HepG2 (cell line): ENCODE results near the gene RAB8A. TPM values are rescaled to one million over a fixed set of nuclear protein-coding genes. Genes with fewer than 3 reads are reported as not detected.

Source experiments
- ARHGAP35 ChIP-seq: sonication (generic); formaldehyde crosslinking; IDR thresholded peaks from 2 replicates; pipeline ENCODE4 v1.9.0; 2022; ENCODE audit warnings: mild to moderate bottlenecking, inconsistent platforms, moderate library complexity, missing genetic modification reagents, borderline replicate concordance
- ARID2 ChIP-seq: sonication (generic); formaldehyde crosslinking; IDR thresholded peaks from 2 replicates; pipeline ENCODE4 v1.8.1; 2022; ENCODE audit warnings: mild to moderate bottlenecking, missing genetic modification reagents, borderline replicate concordance
- ELK4 ChIP-seq: sonication (generic); formaldehyde crosslinking; IDR thresholded peaks from 2 replicates; pipeline ENCODE4 v1.9.0; 2021; ENCODE audit warnings: missing genetic modification reagents, borderline replicate concordance
- EP300 ChIP-seq, 3 experiments: sonication (generic) in 1 of 3; formaldehyde crosslinking in 1 of 3; IDR thresholded peaks; 2 replicates each; pipeline versions ENCODE4 v1.5.1 to v1.6.1; 2011 to 2020; ENCODE audit warnings: low read depth in 2 of 3, low read length in 2 of 3, borderline replicate concordance in 1 of 3, improper control_type of control experiment in 1 of 3, mild to moderate bottlenecking in 1 of 3, missing genetic modification reagents in 1 of 3, moderate library complexity in 1 of 3
- HMG20A ChIP-seq: IDR thresholded peaks from 2 replicates; pipeline ENCODE4 v1.6.1; 2016; ENCODE audit warnings: borderline replicate concordance
- HOXD1 ChIP-seq: sonication (generic); formaldehyde crosslinking; IDR thresholded peaks from 2 replicates; pipeline ENCODE4 v1.5.0; 2020; ENCODE audit warnings: missing genetic modification reagents
- IRF2 ChIP-seq: IDR thresholded peaks from 2 replicates; pipeline ENCODE4 v1.6.1; 2018; ENCODE audit warnings: missing genetic modification reagents, missing compliant biosample characterization
- NAIF1 ChIP-seq: sonication (generic); formaldehyde crosslinking; IDR thresholded peaks from 2 replicates; pipeline ENCODE4 v1.5.0; 2020; ENCODE audit warnings: mild to moderate bottlenecking, missing genetic modification reagents, borderline replicate concordance
- NBN ChIP-seq: fragments of 450-650 bp; conservative IDR thresholded peaks from 2 replicates; pipeline ENCODE4 v1.6.1; 2017
- NR3C1 ChIP-seq: sonication (generic); formaldehyde crosslinking; IDR thresholded peaks from 2 replicates; pipeline ENCODE4 v1.4.0; 2020; ENCODE audit warnings: missing genetic modification reagents
- RNF219 ChIP-seq: sonication (generic); formaldehyde crosslinking; IDR thresholded peaks from 2 replicates; pipeline ENCODE4 v1.5.0; 2020; ENCODE audit warnings: mild to moderate bottlenecking, missing genetic modification reagents
- SALL1 ChIP-seq: sonication (generic); formaldehyde crosslinking; IDR thresholded peaks from 2 replicates; pipeline ENCODE4 v1.8.0; 2022; ENCODE audit warnings: mild to moderate bottlenecking, missing genetic modification reagents
- SAP130 ChIP-seq: IDR thresholded peaks from 2 replicates; pipeline ENCODE4 v1.6.1; 2016; ENCODE audit warnings: low read depth
- SOX5 ChIP-seq: IDR thresholded peaks from 2 replicates; pipeline ENCODE4 v1.6.1; 2016; ENCODE audit warnings: borderline replicate concordance
- SRSF9 ChIP-seq: fragments of 200-400 bp; formaldehyde crosslinking; IDR thresholded peaks from 2 replicates; pipeline ENCODE4 v1.6.1; 2018; ENCODE audit warnings: borderline replicate concordance, mild to moderate bottlenecking, low read depth, low read length; ENCODE audit not compliant: insufficient read depth, poor library complexity, severe bottlenecking
- TBX2 ChIP-seq: sonication (generic); formaldehyde crosslinking; IDR thresholded peaks from 2 replicates; pipeline ENCODE4 v1.5.0; 2020; ENCODE audit warnings: missing genetic modification reagents, mild to moderate bottlenecking, borderline replicate concordance
- ZBTB20 ChIP-seq: sonication (generic); formaldehyde crosslinking; IDR thresholded peaks from 2 replicates; pipeline ENCODE4 v1.8.1; 2023; ENCODE audit warnings: missing genetic modification reagents, low read depth, mild to moderate bottlenecking, borderline replicate concordance
- ZNF281 ChIP-seq: sonication (generic); formaldehyde crosslinking; IDR thresholded peaks from 2 replicates; pipeline ENCODE4 v1.4.0; 2020; ENCODE audit warnings: missing genetic modification reagents, borderline replicate concordance
- ZNF329 ChIP-seq: sonication (generic); formaldehyde crosslinking; IDR thresholded peaks from 2 replicates; pipeline ENCODE4 v1.9.0; 2021; ENCODE audit warnings: low read depth, mild to moderate bottlenecking, missing genetic modification reagents
- ZNF350 ChIP-seq: sonication (generic); formaldehyde crosslinking; IDR thresholded peaks from 2 replicates; pipeline ENCODE4 v1.4.0; 2020; ENCODE audit warnings: mild to moderate bottlenecking, low read depth, missing genetic modification reagents, borderline replicate concordance
- ZNF354B ChIP-seq: sonication (generic); formaldehyde crosslinking; IDR thresholded peaks from 2 replicates; pipeline ENCODE4 v1.8.0; 2022; ENCODE audit warnings: mild to moderate bottlenecking, missing genetic modification reagents
- polyA plus RNA-seq, 8 experiments: library from polyadenylated mRNA; depleted of rRNA in 3 of 8; stranded (reverse) in 7 of 8; unstranded in 1 of 8; fragments of >200 nt; fragmentation: Illumina TruSeq in 4 of 8; extraction: Trizol in 4 of 8; gene quantifications; 2 replicates each; pipeline versions ENCODE4 v1.2.1 to v1.2.3, GENCODE V29; 2011 to 2016; ENCODE audit warnings: low read depth in 4 of 8, missing spikeins in 1 of 8, mixed read lengths in 1 of 8; ENCODE audit not compliant: insufficient read depth in 1 of 8
- total RNA-seq, 5 experiments: library from RNA; depleted of rRNA; stranded (reverse); fragments of >200 nt; fragmentation: Illumina TruSeq; extraction: Trizol; gene quantifications; 2 replicates each; pipeline ENCODE4 v1.2.3, GENCODE V29; 2016; ENCODE audit warnings: low read depth in 1 of 5

Gene RAB8A
- total and polyA plus RNA-seq, 2 of the 13 experiments (the other 11 are each of a cell fraction or from before 2014, with no cell fraction given), result 36.7 to 45.0 TPM

- TF ChIP-seq ZBTB20 (CRISPR knock-in tag), result no peak
- no peak for TF ChIP-seq ZNF354B (CRISPR knock-in tag)
- TF ChIP-seq SRSF9, result no peak
- TF ChIP-seq NAIF1 (CRISPR knock-in tag), result no peak
- TF ChIP-seq SOX5 (CRISPR knock-in tag), result peak; percentile 81; the same call in 1 of the 2 replicates
- TF ChIP-seq ELK4, result no peak
- TF ChIP-seq ARHGAP35, result no peak
- TF ChIP-seq HMG20A (CRISPR knock-in tag), result no peak
- no peak for TF ChIP-seq IRF2 (CRISPR knock-in tag)
- 0 out of 2 replicates have a peak, but pooled peaks have one; percentile 10 for TF ChIP-seq SALL1
- no peak for TF ChIP-seq NR3C1 (CRISPR knock-in tag)
- no peak for TF ChIP-seq ARID2 (CRISPR knock-in tag)
- 0 out of 2 replicates have a peak, but pooled peaks have one; percentile 30 for TF ChIP-seq SAP130 (CRISPR knock-in tag)
- TF ChIP-seq RNF219 (CRISPR knock-in tag), result no peak
- no peak for TF ChIP-seq TBX2 (CRISPR knock-in tag)
- TF ChIP-seq ZNF350 (CRISPR knock-in tag), result no peak
- TF ChIP-seq HOXD1 (CRISPR knock-in tag), result no peak
- TF ChIP-seq NBN, result no peak
- no peak for TF ChIP-seq ZNF329 (CRISPR knock-in tag)
- TF ChIP-seq ZNF281 (CRISPR knock-in tag), result peak; percentile 67; the same call in 1 of the 2 replicates
- TF ChIP-seq EP300 (IDR thresholded peaks at IDR 0.05; ENCODE audit: low read depth in 2 of 2, low read length in 2 of 2), result peak in 1 of 2 experiments; percentile 65; a peak in 2 of 4 replicates
- no peak; the same call in 1 of the 2 replicates for TF ChIP-seq EP300 (CRISPR knock-in tag; IDR thresholded peaks at IDR 0.05; ENCODE audit: borderline replicate concordance)
Observed at GRCh38 chr19:16089010-16089846, 22.5 kb upstream of the RAB8A start (continued).
